OCI-LY1 (cell line): ENCODE measurements around the gene SECISBP2L.

Experiments
- CTCF ChIP-seq: fragments of 200-600 bp; sonication (generic), shearing (Covaris generic); IDR thresholded peaks from 2 replicates; pipeline ENCODE4 v1.5.1; 2017; ENCODE audit warnings: mild to moderate bottlenecking, antibody characterized with exemption, low read length, moderate library complexity, mixed read lengths
- EZH2 ChIP-seq: fragments of 200-600 bp; sonication (generic), shearing (Covaris generic); IDR thresholded peaks from 2 replicates; pipeline ENCODE4 v1.8.0; 2017; ENCODE audit warnings: borderline replicate concordance, mixed run types, mild to moderate bottlenecking, antibody characterized with exemption, low read length, moderate library complexity, mixed read lengths

- no peak for TF ChIP-seq CTCF
- TF ChIP-seq EZH2 = no peak
Measured at GRCh38 chr15:49038382-49038781, 7.9 kb downstream of the SECISBP2L start.
